DOHH2 (cell line): ENCODE results near the gene ZNF557.

ENCODE experiments used
- H3F3A ChIP-seq: fragments of 200-600 bp; sonication (generic), shearing (Covaris generic); 2 replicates; pipeline ENCODE4 v1.6.0; 2016; ENCODE audit warnings: antibody characterized with exemption, mild to moderate bottlenecking; ENCODE audit not compliant: control insufficient read depth, insufficient read depth
- H3K27ac ChIP-seq: fragments of 200-600 bp; sonication (generic); 2 replicates; pipeline ENCODE4 v1.5.1; 2014; ENCODE audit warnings: low read depth, mild to moderate bottlenecking, low read length, moderate library complexity
- H3K27me3 ChIP-seq: fragments of 200-600 bp; sonication (generic); 2 replicates; pipeline ENCODE4 v1.6.1; 2014; ENCODE audit warnings: mild to moderate bottlenecking, low read length, mixed read lengths; ENCODE audit not compliant: control insufficient read depth
- H3K36me3 ChIP-seq: fragments of 200-600 bp; sonication (generic); 2 replicates; pipeline ENCODE4 v1.6.1; 2014; ENCODE audit warnings: mild to moderate bottlenecking, low read length, moderate library complexity, mixed read lengths; ENCODE audit not compliant: control insufficient read depth
- H3K4me1 ChIP-seq: fragments of 200-600 bp; sonication (generic); 2 replicates; pipeline ENCODE4 v1.6.1; 2014; ENCODE audit warnings: mild to moderate bottlenecking, low read length, mixed read lengths; ENCODE audit not compliant: control insufficient read depth
- H3K4me2 ChIP-seq: fragments of 200-600 bp; sonication (generic); 2 replicates; pipeline ENCODE4 v1.6.0; 2014; ENCODE audit warnings: mild to moderate bottlenecking, low read length, moderate library complexity
- H3K4me3 ChIP-seq: fragments of 200-600 bp; sonication (generic); 2 replicates; pipeline ENCODE4 v1.5.1; 2014; ENCODE audit warnings: mild to moderate bottlenecking, low read length, mixed read lengths
- H3K79me2 ChIP-seq: fragments of 200-600 bp; sonication (generic); 2 replicates; pipeline ENCODE4 v1.6.1; 2014; ENCODE audit warnings: mild to moderate bottlenecking, low read length, mixed read lengths; ENCODE audit not compliant: control insufficient read depth
- H3K9me2 ChIP-seq: fragments of 200-600 bp; sonication (generic); replicated peaks from 2 replicates; pipeline ENCODE4 v1.6.1; 2014; ENCODE audit warnings: mild to moderate bottlenecking, low read length, mixed read lengths; ENCODE audit not compliant: control insufficient read depth
- H3K9me3 ChIP-seq: fragments of 200-600 bp; sonication (generic); 2 replicates; pipeline ENCODE4 v1.6.1; 2014; ENCODE audit warnings: antibody characterized with exemption, low read length, mixed read lengths; ENCODE audit not compliant: control insufficient read depth, insufficient read depth
- H4K20me1 ChIP-seq: fragments of 200-600 bp; sonication (generic); 2 replicates; pipeline ENCODE4 v1.6.0; 2014; ENCODE audit warnings: low read depth, mild to moderate bottlenecking, antibody characterized with exemption, low read length, moderate library complexity; ENCODE audit not compliant: control insufficient read depth, insufficient read depth
- CTCF ChIP-seq: fragments of 200-600 bp; sonication (generic); IDR thresholded peaks from one replicate; pipeline ENCODE4 v1.5.1; 2014; ENCODE audit warnings: antibody characterized with exemption, mild to moderate bottlenecking, low read depth, low read length; ENCODE audit not compliant: poor library complexity, severe bottlenecking
- EZH2phosphoT487 ChIP-seq: fragments of 200-600 bp; sonication (generic); IDR thresholded peaks from 2 replicates; pipeline ENCODE4 v1.6.1; 2017; ENCODE audit warnings: borderline replicate concordance, mild to moderate bottlenecking, antibody characterized with exemption, low read length, moderate library complexity, mixed read lengths

Gene ZNF557

GRCh38 chr19:7137120-7137519 lies 67.6 kb downstream of the ZNF557 start:
- Histone ChIP-seq H3F3A (no peaks in the 10 kb centered on the region), H3K79me2 (no peaks in the 10 kb centered on the region), H3K9me2 (no peaks in the 10 kb centered on the region), H3K27me3 (no peaks in the 10 kb centered on the region), H4K20me1 (no peaks in the 10 kb centered on the region), H3K27ac (no peak overlapping the region), H3K9me3 (no peaks in the 10 kb centered on the region), H3K36me3 (no peaks in the 10 kb centered on the region), H3K4me2 (no peak overlapping the region), H3K4me1 (no peaks in the 10 kb centered on the region), H3K4me3 (no peak overlapping the region)
- no peak for TF ChIP-seq CTCF
- no peak for TF ChIP-seq EZH2phosphoT487
